Suprapubic skin (tissue), 4 donors: ENCODE measurements around the gene DAGLA. TPM values are rescaled to one million over a fixed set of nuclear protein-coding genes. Genes with fewer than 3 reads are reported as not detected.

ENCODE experiments used
- DNase-seq, 2 donors: peaks; one replicate each; pipeline ENCODE4 v3.0.0-alpha.2; 2019; ENCODE audit warnings: low spot score in 2 of 2
- H3K27ac ChIP-seq: fragments of 200-600 bp; sonication (generic); one replicate; pipeline ENCODE4 v1.5.1; 2019
- H3K27me3 ChIP-seq: fragments of 200-600 bp; sonication (generic); one replicate; pipeline ENCODE4 v1.5.1; 2019
- H3K36me3 ChIP-seq: fragments of 200-600 bp; sonication (generic); one replicate; pipeline ENCODE4 v1.5.1; 2019
- H3K4me1 ChIP-seq: fragments of 200-600 bp; sonication (generic); one replicate; pipeline ENCODE4 v1.5.1; 2019
- H3K4me3 ChIP-seq: fragments of 200-600 bp; sonication (generic); one replicate; pipeline ENCODE4 v1.5.1; 2019; ENCODE audit warnings: mild to moderate bottlenecking
- H3K9me3 ChIP-seq: fragments of 200-600 bp; sonication (generic); one replicate; pipeline ENCODE4 v1.5.1; 2019
- EP300 ChIP-seq: sonication (generic); formaldehyde crosslinking; IDR thresholded peaks from one replicate; pipeline ENCODE4 v1.6.1; 2017; ENCODE audit warnings: antibody characterized with exemption
- POLR2A ChIP-seq, 2 donors: fragments of 450-650 bp; IDR thresholded peaks; one replicate each; pipeline ENCODE4 v1.6.1; 2017; ENCODE audit warnings: antibody characterized with exemption in 2 of 2, mild to moderate bottlenecking in 2 of 2, moderate library complexity in 2 of 2
- POLR2AphosphoS5 ChIP-seq, 3 donors: sonication (generic); formaldehyde crosslinking; IDR thresholded peaks; one replicate each; pipeline ENCODE4 v1.6.1; 2017; ENCODE audit warnings: antibody characterized with exemption in 3 of 3
- WGBS: methylation state at CpG from one replicate; pipeline ENCODE4 v1.1.5; 2018; 5-methylcytosine and 5-hydroxymethylcytosine counted together
- total RNA-seq, 4 donors: library from RNA; depleted of rRNA; stranded (reverse); fragments of >200 nt; gene quantifications; one replicate each; pipeline ENCODE4 v1.1.0, GENCODE V29; 2016
- TF ChIP-seq, protein P1 (sequence below), 2 donors: fragments of 200-600 bp in 1 of 2; fragments of 450-650 bp in 1 of 2; sonication (generic) in 1 of 2; IDR thresholded peaks; one replicate each; pipeline ENCODE4 v1.5.1; 2016 to 2019; ENCODE audit warnings: antibody characterized with exemption in 2 of 2, mild to moderate bottlenecking in 1 of 2, moderate library complexity in 1 of 2

DAGLA gene
- total RNA-seq, 4 donors from 2014 or later: 0.64 to 1.2 (median 0.87) TPM

DNA sequence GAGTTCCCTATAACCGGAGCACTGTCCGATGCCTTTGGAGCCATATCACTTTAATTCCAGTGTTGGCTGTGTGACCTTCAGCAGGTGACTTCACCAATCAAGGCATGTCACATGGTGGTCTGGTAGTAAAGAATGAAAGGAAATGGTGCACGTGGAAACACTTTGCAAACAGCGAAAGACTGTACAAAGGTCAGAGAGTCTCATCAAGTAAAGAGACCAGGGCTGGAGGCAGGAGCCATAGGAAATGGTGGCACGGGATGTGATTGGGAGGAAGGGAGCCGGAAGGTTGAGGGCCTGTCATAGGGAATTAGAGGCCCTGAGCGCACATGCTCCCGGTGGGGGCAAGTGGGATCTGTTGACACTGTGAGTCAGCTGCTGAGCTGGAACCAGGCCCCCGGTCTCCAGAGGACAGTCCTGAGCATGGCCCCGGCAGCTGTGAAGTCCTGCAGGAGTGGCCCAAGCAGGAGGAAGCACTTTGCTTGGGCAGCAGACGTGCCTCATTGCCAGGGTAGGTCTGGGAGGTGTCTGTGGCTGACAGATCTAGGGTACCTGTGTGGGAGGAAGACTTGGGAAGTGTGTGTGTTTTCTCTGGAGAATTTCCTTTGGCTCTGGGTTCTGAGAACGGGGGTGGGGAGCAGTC lies 2.0 kb downstream of the DAGLA start:
- no peaks in the 10 kb centered on the region for H3K9me3 ChIP-seq
- peaks cover 55% of the 10 kb centered on the region for H3K4me1 ChIP-seq
- no peak overlapping the region for H3K27ac ChIP-seq
- DNase-seq: no peak
- TF ChIP-seq, protein P1, sequence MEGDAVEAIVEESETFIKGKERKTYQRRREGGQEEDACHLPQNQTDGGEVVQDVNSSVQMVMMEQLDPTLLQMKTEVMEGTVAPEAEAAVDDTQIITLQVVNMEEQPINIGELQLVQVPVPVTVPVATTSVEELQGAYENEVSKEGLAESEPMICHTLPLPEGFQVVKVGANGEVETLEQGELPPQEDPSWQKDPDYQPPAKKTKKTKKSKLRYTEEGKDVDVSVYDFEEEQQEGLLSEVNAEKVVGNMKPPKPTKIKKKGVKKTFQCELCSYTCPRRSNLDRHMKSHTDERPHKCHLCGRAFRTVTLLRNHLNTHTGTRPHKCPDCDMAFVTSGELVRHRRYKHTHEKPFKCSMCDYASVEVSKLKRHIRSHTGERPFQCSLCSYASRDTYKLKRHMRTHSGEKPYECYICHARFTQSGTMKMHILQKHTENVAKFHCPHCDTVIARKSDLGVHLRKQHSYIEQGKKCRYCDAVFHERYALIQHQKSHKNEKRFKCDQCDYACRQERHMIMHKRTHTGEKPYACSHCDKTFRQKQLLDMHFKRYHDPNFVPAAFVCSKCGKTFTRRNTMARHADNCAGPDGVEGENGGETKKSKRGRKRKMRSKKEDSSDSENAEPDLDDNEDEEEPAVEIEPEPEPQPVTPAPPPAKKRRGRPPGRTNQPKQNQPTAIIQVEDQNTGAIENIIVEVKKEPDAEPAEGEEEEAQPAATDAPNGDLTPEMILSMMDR (IDR thresholded peaks at IDR 0.05): no peak
- TF ChIP-seq EP300: no peak
- peak in 1 of 3 donors; percentile 3 for TF ChIP-seq POLR2AphosphoS5 (IDR thresholded peaks at IDR 0.05)
- TF ChIP-seq POLR2A (IDR thresholded peaks at IDR 0.05): no peak
- no peak overlapping the region for H3K4me3 ChIP-seq
- peaks cover 35% of the 10 kb centered on the region for H3K27me3 ChIP-seq
- no peaks in the 10 kb centered on the region for H3K36me3 ChIP-seq
- WGBS: 62% methylated on average over 12 of the region's 12 CpGs

DNA sequence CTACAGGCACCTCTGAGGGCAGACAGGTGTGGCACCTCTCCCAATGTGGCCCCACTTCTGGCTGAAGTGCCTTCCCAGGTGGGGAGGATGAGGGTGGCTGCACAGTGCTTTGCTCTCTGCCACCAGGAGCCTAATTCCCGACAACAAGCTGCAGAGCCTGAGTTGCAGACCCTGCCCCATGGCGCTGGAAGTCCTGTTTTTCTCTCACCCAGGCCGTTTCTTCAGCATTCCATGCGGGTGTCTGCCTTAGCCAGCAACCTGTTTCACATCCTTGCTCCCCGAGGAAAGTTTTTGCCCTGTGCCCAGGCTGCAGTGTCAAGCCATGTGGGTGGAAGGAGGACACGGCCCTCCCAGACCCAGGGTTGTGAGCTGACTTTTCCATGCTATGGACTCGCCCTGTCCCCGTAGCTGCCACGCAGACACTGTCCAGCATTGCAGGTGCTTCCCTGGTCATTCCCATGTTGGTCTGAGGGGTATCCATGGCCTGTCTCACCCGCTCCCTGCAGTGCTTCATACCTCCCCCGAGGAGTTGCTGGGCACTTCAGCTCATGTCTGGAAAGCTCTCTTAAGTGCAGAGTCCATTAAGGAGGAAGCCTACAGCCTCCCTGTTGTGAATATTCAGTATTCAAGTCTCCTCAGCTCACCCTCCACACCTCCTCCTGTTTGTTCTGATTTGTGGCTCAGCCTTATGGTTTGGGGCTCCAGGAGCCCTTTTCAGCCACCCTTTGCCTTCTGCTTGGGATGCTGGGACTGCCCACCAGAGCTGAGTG lies 2.9 kb downstream of the DAGLA start:
- Histone ChIP-seq H3K4me3 (no peak overlapping the region), H3K4me1 (peaks cover 62% of the 10 kb centered on the region), H3K27ac (no peak overlapping the region), H3K9me3 (no peaks in the 10 kb centered on the region), H3K36me3 (no peaks in the 10 kb centered on the region), H3K27me3 (peaks cover 33% of the 10 kb centered on the region)
- TF ChIP-seq POLR2A (IDR thresholded peaks at IDR 0.05) (no peak), POLR2AphosphoS5 (IDR thresholded peaks at IDR 0.05) (no peak), EP300 (no peak)
- TF ChIP-seq, protein P1 (IDR thresholded peaks at IDR 0.05): no peak
- 81% methylated on average over 10 of the region's 11 CpGs for WGBS
- no peak for DNase-seq

DNA sequence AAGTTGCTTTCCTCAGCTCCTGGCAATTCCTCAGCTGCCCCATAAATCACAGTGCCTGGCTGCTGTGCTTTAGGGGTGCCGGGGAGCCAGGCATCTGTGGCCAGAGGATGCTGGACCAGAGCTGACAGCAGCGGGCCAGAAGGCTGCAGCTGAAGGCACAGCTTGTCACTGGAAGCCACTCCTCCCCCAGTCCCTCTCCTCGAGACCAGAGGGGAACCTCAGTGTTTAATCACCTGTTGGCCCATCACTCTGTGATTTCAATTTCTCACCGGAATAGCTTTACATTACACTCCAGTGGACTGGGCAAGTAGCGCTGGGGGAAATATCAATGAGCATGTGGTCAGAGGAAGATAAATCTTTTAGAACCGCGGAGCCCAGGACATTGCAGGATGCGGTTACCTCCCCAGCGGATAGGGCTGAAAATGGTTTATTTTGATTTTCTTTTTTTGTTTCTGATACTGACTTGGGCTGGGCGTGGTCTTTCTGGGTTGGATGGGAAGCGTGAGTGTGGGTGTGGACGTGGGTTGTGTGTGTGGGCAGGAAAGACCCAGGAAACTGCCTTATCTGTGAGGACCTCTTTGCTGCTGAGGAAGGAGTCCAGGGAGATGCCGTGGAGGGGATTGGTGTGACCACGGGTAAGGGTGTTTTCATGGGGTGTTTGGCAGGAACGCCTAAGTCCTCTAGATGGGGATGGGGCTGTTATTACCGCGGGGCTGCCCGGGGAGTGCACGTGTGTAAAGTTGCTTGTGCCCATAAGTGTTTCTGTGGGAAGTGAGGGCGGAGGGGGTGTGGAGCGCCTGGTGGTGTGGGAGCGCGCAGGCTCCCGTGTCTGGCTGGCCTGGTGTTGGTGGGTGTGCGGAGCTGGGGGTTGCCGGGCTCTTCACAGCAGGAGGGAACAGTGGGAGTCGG lies 4.0 kb downstream of the DAGLA start:
- Histone ChIP-seq H3K27me3 (peaks cover 33% of the 10 kb centered on the region), H3K4me1 (peaks cover 73% of the 10 kb centered on the region), H3K36me3 (no peaks in the 10 kb centered on the region), H3K9me3 (no peaks in the 10 kb centered on the region), H3K27ac (no peak overlapping the region), H3K4me3 (no peak overlapping the region)
- 22% methylated on average over 26 of the region's 27 CpGs for WGBS
- TF ChIP-seq, protein P1 (IDR thresholded peaks at IDR 0.05): no peak
- no peak for TF ChIP-seq POLR2AphosphoS5 (IDR thresholded peaks at IDR 0.05)
- TF ChIP-seq POLR2A (IDR thresholded peaks at IDR 0.05): no peak
- no peak for TF ChIP-seq EP300
- DNase-seq: no peak

DNA sequence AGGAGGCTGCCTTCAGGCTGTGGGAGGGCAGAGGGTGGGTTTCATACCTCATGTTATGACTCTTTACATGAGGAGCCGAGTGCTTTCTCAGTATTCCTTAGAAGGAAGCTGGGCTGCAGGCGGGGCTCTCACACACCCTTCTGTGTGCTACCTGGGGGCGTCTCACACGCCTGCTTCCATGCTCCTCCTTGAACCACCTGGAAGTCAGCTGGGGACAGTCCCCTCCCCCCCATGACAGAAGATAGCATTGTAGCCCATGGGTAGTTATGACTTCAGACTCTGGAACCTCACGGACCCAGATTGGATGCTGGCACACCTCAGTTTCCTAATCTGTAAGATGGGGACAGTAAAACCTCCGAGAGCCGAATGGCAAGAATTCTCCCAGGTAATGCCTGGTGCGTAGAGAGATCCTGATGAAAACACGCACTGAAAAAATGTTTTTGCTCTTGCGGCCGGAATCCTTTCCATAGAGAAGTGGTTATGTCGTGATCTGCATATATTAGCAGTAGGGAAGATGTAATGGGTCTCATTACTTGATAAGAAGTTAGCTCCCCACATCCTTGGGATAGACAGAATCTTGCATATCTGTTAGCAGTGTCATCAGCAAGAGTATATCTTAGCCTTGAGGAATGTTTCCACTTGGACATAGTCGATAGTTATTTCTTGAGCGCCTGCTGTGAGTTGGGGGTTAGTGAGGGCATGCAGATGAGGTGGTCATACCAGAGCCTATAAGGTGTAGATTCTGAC lies 4.9 kb downstream of the DAGLA start:
- Histone ChIP-seq H3K4me3 (no peak overlapping the region), H3K27me3 (peaks cover 26% of the 10 kb centered on the region), H3K4me1 (peaks cover 69% of the 10 kb centered on the region), H3K36me3 (no peaks in the 10 kb centered on the region), H3K9me3 (no peaks in the 10 kb centered on the region), H3K27ac (no peak overlapping the region)
- TF ChIP-seq EP300 (no peak), POLR2AphosphoS5 (IDR thresholded peaks at IDR 0.05) (no peak), POLR2A (IDR thresholded peaks at IDR 0.05) (no peak)
- TF ChIP-seq, protein P1 (IDR thresholded peaks at IDR 0.05): no peak
- 78% methylated on average over 13 of the region's 14 CpGs for WGBS
- no peak for DNase-seq
